ENCODE results near the gene FOSL1.

Gene FOSL1

DNA sequence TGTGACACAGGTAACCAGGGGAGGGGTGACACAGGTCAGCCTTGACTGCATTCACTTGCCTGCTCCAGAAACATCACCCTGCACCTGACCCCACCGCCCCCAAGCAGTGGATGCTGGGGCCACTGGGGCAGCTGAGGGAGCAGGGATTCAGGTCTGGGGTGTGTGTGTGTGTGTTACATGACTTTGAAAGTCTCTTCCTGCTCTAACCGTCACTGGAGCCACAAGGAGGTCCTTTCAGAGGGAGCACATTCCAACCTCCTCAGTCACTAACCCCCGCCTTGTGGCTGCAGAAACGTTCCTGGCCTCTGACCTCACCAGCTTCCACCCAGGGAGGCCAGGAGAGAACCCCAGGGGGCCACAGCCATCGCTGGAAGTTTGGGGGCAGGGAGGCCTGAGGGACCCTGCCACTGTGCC, 2.9 kb upstream of the FOSL1 start:
- TF ChIP-seq FOXK2 (IDR thresholded peaks at IDR 0.05) (no peak), FOXA1 (IDR thresholded peaks at IDR 0.05) (no peak), SP1 (IDR thresholded peaks at IDR 0.05) (no peak), CTBP1 (IDR thresholded peaks at IDR 0.05; ENCODE audit: borderline replicate concordance) (no peak), NFRKB (IDR thresholded peaks at IDR 0.05) (no peak), BHLHE40 (IDR thresholded peaks at IDR 0.05; ENCODE audit: borderline replicate concordance) (no peak), FOXM1 (IDR thresholded peaks at IDR 0.05; ENCODE audit: borderline replicate concordance) (no peak), L3MBTL2 (conservative IDR thresholded peaks at IDR 0.05) (no peak), ZNF384 (IDR thresholded peaks at IDR 0.05) (no peak), ELF4 (IDR thresholded peaks at IDR 0.05) (no peak), ARNT (IDR thresholded peaks at IDR 0.05) (no peak), SUZ12 (IDR thresholded peaks at IDR 0.05) (no peak), TARDBP (IDR thresholded peaks at IDR 0.05) (no peak), HDGF (IDR thresholded peaks at IDR 0.05; ENCODE audit: borderline replicate concordance) (no peak), PKNOX1 (IDR thresholded peaks at IDR 0.05) (no peak), LEF1 (IDR thresholded peaks at IDR 0.05; ENCODE audit: borderline replicate concordance) (no peak)
- ChIA-PET POLR2A (interaction anchor here (1.0 to 5.8 kb wide), 4 partner anchors 12 to 184 kb away, joined by 3 to 72 read pairs (median 4); partner anchors contain the start of genes CCDC85B and FIBP), CTCF (interaction anchor here (6.6 kb wide), 1 partner anchor 13 kb away, joined by 36 read pairs; the partner anchor contains the start of genes CCDC85B and FIBP)
- no peak for DNase-seq (ENCODE audit: extremely low spot score)

DNA sequence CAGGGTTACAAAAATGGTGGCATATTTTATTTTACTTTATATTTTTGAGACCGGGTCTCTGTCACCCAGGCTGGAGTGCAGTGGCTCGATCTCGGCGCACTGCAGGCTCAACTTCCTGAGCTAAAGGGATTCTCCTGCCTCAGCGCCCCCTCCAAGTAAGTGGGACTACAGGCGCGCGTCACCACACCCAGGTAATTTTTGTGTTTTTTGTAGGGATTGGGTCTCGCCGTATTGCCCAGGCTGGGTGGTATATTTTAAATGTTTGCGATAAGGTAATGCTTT, 652 bp upstream of the FOSL1 start:
- ChIA-PET CTCF (interaction anchor here (0.6 to 6.6 kb wide), 2 partner anchors 11 to 31 kb away, joined by 3 to 36 read pairs; partner anchors contain the start of genes CCDC85B and FIBP), POLR2A (interaction anchor here (1.0 to 5.8 kb wide), 3 partner anchors 10 to 43 kb away, joined by 3 to 72 read pairs (median 4); partner anchors contain the start of genes CCDC85B, CFL1 and FIBP)
- DNase-seq (ENCODE audit: extremely low spot score), result no peak
- TF ChIP-seq SUZ12 (IDR thresholded peaks at IDR 0.05) (no peak), FOXA1 (IDR thresholded peaks at IDR 0.05) (no peak), TARDBP (IDR thresholded peaks at IDR 0.05) (no peak), SP1 (IDR thresholded peaks at IDR 0.05) (no peak), FOXK2 (IDR thresholded peaks at IDR 0.05) (no peak), CTBP1 (IDR thresholded peaks at IDR 0.05; ENCODE audit: borderline replicate concordance) (no peak), L3MBTL2 (conservative IDR thresholded peaks at IDR 0.05) (no peak), ELF4 (IDR thresholded peaks at IDR 0.05) (no peak), BHLHE40 (IDR thresholded peaks at IDR 0.05; ENCODE audit: borderline replicate concordance) (no peak), PKNOX1 (IDR thresholded peaks at IDR 0.05) (no peak), NFRKB (IDR thresholded peaks at IDR 0.05) (no peak), ZNF384 (IDR thresholded peaks at IDR 0.05) (no peak), HDGF (IDR thresholded peaks at IDR 0.05; ENCODE audit: borderline replicate concordance) (no peak), ARNT (IDR thresholded peaks at IDR 0.05) (no peak), FOXM1 (IDR thresholded peaks at IDR 0.05; ENCODE audit: borderline replicate concordance) (no peak), LEF1 (IDR thresholded peaks at IDR 0.05; ENCODE audit: borderline replicate concordance) (no peak)

GRCh38 chr11:65899356-65900124, 648 bp downstream of the FOSL1 start:
- POLR2A ChIA-PET, result interaction anchor here (1.3 to 5.8 kb wide), 2 partner anchors 9 to 12 kb away, joined by 3 to 72 read pairs; partner anchors contain the start of genes CCDC85B and FIBP
- no peak for TF ChIP-seq BHLHE40 (IDR thresholded peaks at IDR 0.05; ENCODE audit: borderline replicate concordance)
- peak; percentile 62 for TF ChIP-seq L3MBTL2 (conservative IDR thresholded peaks at IDR 0.05)
- CTCF ChIA-PET, result interaction anchor here (6.6 kb wide), 1 partner anchor 10 kb away, joined by 36 read pairs; the partner anchor contains the start of genes CCDC85B and FIBP
- DNase-seq (ENCODE audit: extremely low spot score), result no peak

DNA sequence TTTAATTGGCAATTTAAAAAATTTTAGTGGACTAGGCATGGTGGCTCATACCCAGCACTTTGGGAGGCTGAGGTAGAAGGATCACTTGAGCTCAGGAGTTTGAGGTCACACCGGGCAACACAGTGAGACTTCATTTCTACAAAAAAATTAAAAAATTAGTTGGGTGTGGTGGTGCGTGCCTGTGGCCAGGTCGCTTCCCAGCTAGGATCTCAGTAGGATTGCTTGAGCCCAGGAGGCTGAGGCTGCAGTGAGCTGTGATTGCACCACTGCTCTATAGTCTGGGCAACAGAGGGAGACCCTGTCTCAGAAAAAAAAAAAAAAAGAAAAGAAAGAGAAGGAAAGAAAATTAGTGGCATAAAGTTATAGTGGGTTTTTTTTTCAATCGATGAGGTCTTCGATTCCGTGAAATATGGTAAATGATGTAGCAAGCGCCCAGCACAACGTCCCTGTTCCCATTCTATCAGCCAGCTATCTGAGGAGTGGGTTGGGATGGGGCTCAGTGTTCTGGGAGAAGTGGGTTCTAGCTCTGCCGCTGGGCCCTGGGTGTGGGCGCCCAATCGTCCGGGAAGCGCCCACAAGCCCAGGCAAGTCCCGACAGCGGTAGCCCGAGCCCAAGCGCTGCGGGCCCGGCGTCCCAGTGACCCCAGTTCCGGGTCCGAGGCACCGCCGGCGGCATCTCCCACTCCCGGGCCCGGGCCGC, 1.4 kb downstream of the FOSL1 start:
- ChIA-PET POLR2A (interaction anchor here (0.8 to 5.8 kb wide), 3 partner anchors 8 to 13 kb away, joined by 3 to 72 read pairs (median 4); partner anchors contain the start of genes CCDC85B and FIBP), CTCF (interaction anchor here (6.6 kb wide), 1 partner anchor 9 kb away, joined by 36 read pairs; the partner anchor contains the start of genes CCDC85B and FIBP)
- no peak for DNase-seq (ENCODE audit: extremely low spot score)
- TF ChIP-seq FOXM1 (IDR thresholded peaks at IDR 0.05; ENCODE audit: borderline replicate concordance) (no peak), FOXA1 (IDR thresholded peaks at IDR 0.05) (no peak), ZNF384 (IDR thresholded peaks at IDR 0.05) (no peak), NFRKB (IDR thresholded peaks at IDR 0.05) (no peak), ELF4 (IDR thresholded peaks at IDR 0.05) (no peak), SP1 (IDR thresholded peaks at IDR 0.05) (no peak), BHLHE40 (IDR thresholded peaks at IDR 0.05; ENCODE audit: borderline replicate concordance) (no peak), ARNT (IDR thresholded peaks at IDR 0.05) (no peak), FOXK2 (IDR thresholded peaks at IDR 0.05) (no peak), PKNOX1 (IDR thresholded peaks at IDR 0.05) (no peak)

DNA sequence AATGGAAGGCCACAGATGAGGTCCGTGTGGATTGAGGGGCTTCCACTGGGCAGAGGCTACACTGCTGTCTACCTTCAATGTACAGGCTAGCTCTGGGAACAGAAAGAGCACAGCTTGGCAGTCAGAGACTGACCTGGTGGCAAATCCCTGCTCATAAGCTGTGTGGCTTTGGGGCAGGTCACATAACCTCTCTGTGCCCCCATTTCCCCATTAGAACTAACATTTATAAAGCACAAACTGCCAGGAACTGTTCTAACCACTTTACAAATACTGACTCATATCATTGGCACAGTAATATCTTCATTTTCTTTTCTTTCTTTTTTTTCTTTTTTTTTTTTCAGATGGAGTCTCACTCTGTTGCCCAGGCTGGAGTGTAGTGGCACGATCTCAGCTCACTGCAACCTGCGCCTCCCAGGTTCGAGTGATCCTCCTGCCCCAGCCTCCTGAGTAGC, 3.1 kb downstream of the FOSL1 start:
- CTCF ChIA-PET, result interaction anchor here (6.6 kb wide), 1 partner anchor 7 kb away, joined by 36 read pairs; the partner anchor contains the start of genes CCDC85B and FIBP
- no peak for DNase-seq (ENCODE audit: extremely low spot score)
- no peak for TF ChIP-seq CTBP1 (IDR thresholded peaks at IDR 0.05; ENCODE audit: borderline replicate concordance)
- TF ChIP-seq SUZ12 (IDR thresholded peaks at IDR 0.05), result no peak
- TF ChIP-seq PKNOX1 (IDR thresholded peaks at IDR 0.05), result no peak
- TF ChIP-seq ELF4 (IDR thresholded peaks at IDR 0.05), result no peak
- no peak for TF ChIP-seq FOXM1 (IDR thresholded peaks at IDR 0.05; ENCODE audit: borderline replicate concordance)
- TF ChIP-seq FOXK2 (IDR thresholded peaks at IDR 0.05), result no peak
- no peak for TF ChIP-seq ZNF384 (IDR thresholded peaks at IDR 0.05)
- no peak for TF ChIP-seq L3MBTL2 (conservative IDR thresholded peaks at IDR 0.05)
- TF ChIP-seq NFRKB (IDR thresholded peaks at IDR 0.05), result no peak
- no peak for TF ChIP-seq BHLHE40 (IDR thresholded peaks at IDR 0.05; ENCODE audit: borderline replicate concordance)
- TF ChIP-seq TARDBP (IDR thresholded peaks at IDR 0.05), result no peak
- no peak for TF ChIP-seq LEF1 (IDR thresholded peaks at IDR 0.05; ENCODE audit: borderline replicate concordance)
- no peak for TF ChIP-seq ARNT (IDR thresholded peaks at IDR 0.05)
- no peak for TF ChIP-seq SP1 (IDR thresholded peaks at IDR 0.05)
- TF ChIP-seq HDGF (IDR thresholded peaks at IDR 0.05; ENCODE audit: borderline replicate concordance), result no peak
- POLR2A ChIA-PET, result interaction anchor here (1.3 to 2.0 kb wide), 2 partner anchors 9 to 38 kb away, joined by 3 to 6 read pairs; no protein-coding TSS in a partner anchor
